Measurements from ENCODE around the gene SIGMAR1. TPM values are rescaled to one million over a fixed set of nuclear protein-coding genes. Genes with fewer than 3 reads are reported as not detected.
A peak's percentile ranks its signal among the peaks of the same experiment; 100 is the strongest.

SIGMAR1 gene
- total and polyA plus RNA-seq, 2 of the 4 experiments (the other 2 are of a cell fraction), result 44.6 to 88.9 TPM

- ChIA-PET CTCF (interaction anchor here (1.1 kb wide), 1 partner anchor 18 kb away, joined by 3 read pairs; no protein-coding TSS in a partner anchor), POLR2A (ENCODE audit: unreplicated experiment) (no interaction called here)
- no peak overlapping the region for H3K9ac ChIP-seq (ENCODE audit: low read depth, low read length)
- H3K18ac ChIP-seq (ENCODE audit: low read depth, low read length), result no peak overlapping the region
- H3K9me1 ChIP-seq (ENCODE audit: insufficient read depth, low read length), result peaks cover 7% of the 10 kb centered on the region; the same call in 1 of the 2 replicates
- WGBS, 2 experiments (ENCODE audit: extremely low coverage in 2 of 2, insufficient read length in 1 of 2), result 83% methylated on average over 1 of the region's 4 CpGs; no CpG with 5 or more reads in 1 of the 2 experiments
- H3K4me2 ChIP-seq (ENCODE audit: low read depth, low read length), result no peak overlapping the region
- peak overlapping the region; percentile 59 for H2AFZ ChIP-seq (replicated peaks; ENCODE audit: low read length, poor library complexity)
- H4K20me1 ChIP-seq (ENCODE audit: insufficient read depth, low read length), result no peaks in the 10 kb centered on the region; the same call in 1 of the 2 replicates
- no peak overlapping the region for H2BK20ac ChIP-seq (ENCODE audit: low read depth, low read length)
- no peak for TF ChIP-seq MAFK (IDR thresholded peaks at IDR 0.05; ENCODE audit: low read depth, low read length)
- TF ChIP-seq MXI1 (IDR thresholded peaks at IDR 0.05; ENCODE audit: borderline replicate concordance, low read depth, low read length), result no peak
- TF ChIP-seq CEBPB (IDR thresholded peaks at IDR 0.05; ENCODE audit: low read depth, low read length), result no peak
- no peak for TF ChIP-seq CHD1 (IDR thresholded peaks at IDR 0.05; ENCODE audit: low read depth, low read length)
- no peak for TF ChIP-seq ELK1 (IDR thresholded peaks at IDR 0.05; ENCODE audit: borderline replicate concordance, low read depth, low read length)
- no peak for TF ChIP-seq RFX5 (IDR thresholded peaks at IDR 0.05; ENCODE audit: low read depth, low read length)
- TF ChIP-seq CTCF (conservative IDR thresholded peaks at IDR 0.05; ENCODE audit: low read depth, low read length), result no peak
- TF ChIP-seq RCOR1 (IDR thresholded peaks at IDR 0.05; ENCODE audit: insufficient replicate concordance, low read length), result no peak
- no peak for TF ChIP-seq RAD21 (IDR thresholded peaks at IDR 0.05; ENCODE audit: low read length)
- no peak for TF ChIP-seq NFE2L2 (IDR thresholded peaks at IDR 0.05; ENCODE audit: low read depth, low read length)
- no peak for TF ChIP-seq POLR2A (IDR thresholded peaks at IDR 0.05; ENCODE audit: low read depth, low read length)
- TF ChIP-seq USF2 (IDR thresholded peaks at IDR 0.05; ENCODE audit: low read depth, low read length), result no peak
- no peak for TF ChIP-seq MAZ (IDR thresholded peaks at IDR 0.05; ENCODE audit: borderline replicate concordance, low read depth, low read length)
- TF ChIP-seq BHLHE40 (IDR thresholded peaks at IDR 0.05; ENCODE audit: low read depth, low read length), result no peak
- TF ChIP-seq FOS (IDR thresholded peaks at IDR 0.05; ENCODE audit: low read depth, low read length), result no peak
- TF ChIP-seq SMC3 (IDR thresholded peaks at IDR 0.05; ENCODE audit: low read depth, low read length), result no peak
- DNase-seq, result no peak
- no peak overlapping the region for H3K14ac ChIP-seq (replicated peaks; ENCODE audit: low read depth, low read length)
- no peak overlapping the region for H4K5ac ChIP-seq (ENCODE audit: low read depth, low read length)
- H4K8ac ChIP-seq (ENCODE audit: low read depth in 2 of 2, low read length in 2 of 2), result no peak overlapping the region
- no peak overlapping the region for H2BK5ac ChIP-seq (ENCODE audit: low read depth, low read length, poor library complexity, severe bottlenecking)
- peaks cover 3% of the 10 kb centered on the region; the same call in 1 of the 2 replicates for H3K36me3 ChIP-seq (ENCODE audit: control insufficient read depth, insufficient read depth, low read length)
- no peaks in the 10 kb centered on the region for H3K27me3 ChIP-seq (ENCODE audit: control insufficient read depth, insufficient read depth, low read length)
- in situ Hi-C loops (cut with MboI; ENCODE audit: low sequenced_read_pairs) (no loop called here), intact Hi-C loops (cut with micrococcal nuclease) (no loop called here), dilution Hi-C loops (cut with HindIII; ENCODE audit: low sequenced_read_pairs, unreplicated experiment) (no loop called here)
- H3K23ac ChIP-seq (ENCODE audit: low read depth, low read length), result no peak overlapping the region
- H3K4me1 ChIP-seq (ENCODE audit: control insufficient read depth, insufficient read depth, low read length), result no peaks in the 10 kb centered on the region; the same call in 1 of the 2 replicates
- H4K91ac ChIP-seq (ENCODE audit: insufficient read depth, low read depth, low read length), result no peak overlapping the region
- H2AK5ac ChIP-seq (ENCODE audit: low read depth, low read length), result no peak overlapping the region
- no peak overlapping the region for H2BK120ac ChIP-seq (ENCODE audit: low read depth, low read length)
- H3K56ac ChIP-seq (ENCODE audit: extremely low read depth, insufficient read depth, low read length), result no peak overlapping the region
- no peaks in the 10 kb centered on the region for H3K9me3 ChIP-seq (ENCODE audit: control insufficient read depth, insufficient read depth, low read length)
- H3K4ac ChIP-seq (ENCODE audit: low read depth, low read length), result no peak overlapping the region
- H2BK15ac ChIP-seq (ENCODE audit: low read depth, low read length), result no peak overlapping the region
- H3K27ac ChIP-seq (ENCODE audit: insufficient read depth, low read length), result no peak overlapping the region
- H3K4me3 ChIP-seq (ENCODE audit: insufficient read depth, low read depth, low read length), result no peak overlapping the region
- no peaks in the 10 kb centered on the region; a peak in 1 of 4 replicates for H3K79me1 ChIP-seq (ENCODE audit: low read depth in 1 of 2, low read length in 2 of 2)
- no TSS peak for BruUV-seq (replicated peaks)
- H2AK9ac ChIP-seq (replicated peaks; ENCODE audit: low read depth, low read length, poor library complexity), result no peak overlapping the region
- no peak for ATAC-seq (ENCODE audit: low read depth)
Measured at GRCh38 chr9:34684145-34684544, 46.6 kb upstream of the SIGMAR1 start.

All from IMR-90 (cell line).